HL-60/S4 treated with phorbol 12-myristate 13-acetate at 8.2 ng/mL for 4 days and 3 days (cell line): ENCODE data around the gene MYBPH.

Experiments
- in situ Hi-C: fragments of 300-500 bp; cut with MboI; formaldehyde crosslinking; loops from 2 replicates; pipeline ENCODE4 v1.15.0; 2022; ENCODE audit warnings: low sequenced_read_pairs

Gene MYBPH

GRCh38 chr1:203175237-203175826 lies at the start of gene MYBPH:
Gene MYBPH (minus strand): TSS chr1:203175826. CDS start chr1:203175755, 71 bp downstream.
- in situ Hi-C loops = no loop called here

GRCh38 chr1:203225071-203225470 lies 49.4 kb upstream of the MYBPH start:
- in situ Hi-C loops = loop anchor here (25.0 kb wide), 1 partner anchor 1087 kb away; no protein-coding TSS in a partner anchor

DNA sequence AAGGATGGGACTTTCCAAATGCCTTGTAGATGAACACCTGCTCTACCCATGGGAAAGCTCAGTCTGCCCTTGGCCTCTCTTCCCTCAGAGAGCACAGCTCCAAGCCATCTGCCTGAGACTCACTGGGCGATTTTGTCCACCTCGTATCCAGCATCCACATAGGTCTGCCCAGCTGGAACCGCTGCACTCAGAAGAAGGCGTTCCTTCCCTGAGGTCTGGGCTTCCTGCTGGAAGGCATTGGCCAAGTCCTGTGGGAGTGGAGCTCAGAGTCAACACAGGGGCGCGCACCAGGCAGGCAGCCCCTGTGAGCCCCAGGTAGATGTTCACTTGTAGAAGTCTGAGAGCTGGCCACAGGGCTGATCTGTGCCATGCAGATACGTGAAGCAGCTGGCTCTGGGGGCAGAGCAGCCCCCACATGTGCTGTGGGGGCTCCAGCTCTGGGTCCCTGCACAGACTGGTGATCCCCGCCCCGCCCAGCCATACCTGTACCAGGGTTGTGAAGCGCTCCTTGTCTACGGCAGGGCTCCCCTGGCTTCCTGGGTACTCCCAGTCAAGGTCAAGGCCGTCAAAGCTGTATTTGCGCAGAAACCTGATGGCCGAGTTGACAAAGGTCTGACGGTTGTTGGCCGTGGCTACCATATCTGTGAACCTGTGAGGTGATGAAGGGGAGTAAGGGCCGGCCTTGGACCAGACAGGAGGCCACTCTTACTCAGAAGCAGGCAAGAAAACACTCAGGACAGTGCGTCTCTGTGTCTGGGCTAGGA lies 47.6 kb upstream of the MYBPH start:
- in situ Hi-C loops = no loop called here

DNA sequence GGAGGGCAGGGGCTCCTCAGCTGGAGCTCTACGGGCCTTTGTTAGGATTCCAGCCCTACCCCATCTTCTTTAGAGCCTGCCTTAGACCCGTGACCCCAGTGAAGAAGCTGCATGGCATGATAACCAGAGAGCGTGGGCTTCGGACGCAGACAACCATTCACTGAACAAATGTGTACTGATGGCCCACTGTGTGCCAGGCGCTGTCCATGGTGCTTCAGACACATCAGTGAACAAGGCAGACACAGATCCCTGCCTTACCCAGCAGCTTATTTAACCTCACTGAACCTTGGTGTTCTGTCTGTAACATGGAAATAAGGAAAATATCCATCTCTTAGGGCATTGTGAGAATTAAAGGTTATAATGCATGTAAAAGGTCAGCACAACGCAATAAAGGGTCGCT lies 44.3 kb upstream of the MYBPH start:
- in situ Hi-C loops = loop anchor here (10.0 kb wide), 2 partner anchors 95 to 185 kb away; partner anchors contain the start of gene ADORA1

GRCh38 chr1:203219171-203219570 lies 43.5 kb upstream of the MYBPH start:
- in situ Hi-C loops = loop anchor here (10.0 kb wide), 2 partner anchors 94 to 184 kb away; partner anchors contain the start of gene ADORA1

DNA sequence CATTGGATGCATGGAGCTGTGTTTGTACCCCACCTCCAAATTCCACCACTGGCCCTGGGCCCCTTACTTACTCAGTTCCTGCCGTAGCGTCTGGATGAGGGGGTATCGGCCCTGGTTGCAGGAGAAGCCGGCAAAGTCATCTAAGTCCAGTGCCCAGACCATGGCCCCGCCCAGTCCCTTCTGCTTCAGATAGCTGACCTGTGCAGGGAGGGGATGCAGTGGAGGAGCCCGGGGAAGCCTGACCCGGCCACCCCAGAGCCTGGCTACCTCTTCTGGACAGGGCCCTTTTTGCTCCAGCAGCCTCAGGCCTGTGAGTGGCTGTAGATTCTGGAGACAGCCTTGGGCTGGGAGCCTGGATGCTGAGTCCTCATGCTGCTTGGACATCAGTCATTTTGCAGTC lies 42.0 kb upstream of the MYBPH start:
- in situ Hi-C loops = loop anchor here (10.0 kb wide), 2 partner anchors 93 to 183 kb away; partner anchors contain the start of gene ADORA1

- in situ Hi-C loops = loop anchor here (10.0 kb wide), 2 partner anchors 92 to 182 kb away; partner anchors contain the start of gene ADORA1
Observed at GRCh38 chr1:203217139-203217655, 41.6 kb upstream of the MYBPH start.

GRCh38 chr1:203216274-203217138 lies 40.9 kb upstream of the MYBPH start:
- in situ Hi-C loops = loop anchor here (10.0 kb wide), 2 partner anchors 92 to 182 kb away; partner anchors contain the start of gene ADORA1

GRCh38 chr1:203215573-203215972 lies 39.9 kb upstream of the MYBPH start:
- in situ Hi-C loops = loop anchor here (10.0 kb wide), 2 partner anchors 91 to 181 kb away; partner anchors contain the start of gene ADORA1

- in situ Hi-C loops = loop anchor here (10.0 kb wide), 2 partner anchors 90 to 180 kb away; partner anchors contain the start of gene ADORA1
Observed at GRCh38 chr1:203214871-203215270, 39.2 kb upstream of the MYBPH start.

- in situ Hi-C loops = loop anchor here (10.0 kb wide), 2 partner anchors 88 to 178 kb away; partner anchors contain the start of gene ADORA1
Observed at GRCh38 chr1:203213126-203213525, 37.5 kb upstream of the MYBPH start.

GRCh38 chr1:203211812-203212211 lies 36.2 kb upstream of the MYBPH start:
- in situ Hi-C loops = loop anchor here (10.0 kb wide), 2 partner anchors 87 to 177 kb away; partner anchors contain the start of gene ADORA1

DNA sequence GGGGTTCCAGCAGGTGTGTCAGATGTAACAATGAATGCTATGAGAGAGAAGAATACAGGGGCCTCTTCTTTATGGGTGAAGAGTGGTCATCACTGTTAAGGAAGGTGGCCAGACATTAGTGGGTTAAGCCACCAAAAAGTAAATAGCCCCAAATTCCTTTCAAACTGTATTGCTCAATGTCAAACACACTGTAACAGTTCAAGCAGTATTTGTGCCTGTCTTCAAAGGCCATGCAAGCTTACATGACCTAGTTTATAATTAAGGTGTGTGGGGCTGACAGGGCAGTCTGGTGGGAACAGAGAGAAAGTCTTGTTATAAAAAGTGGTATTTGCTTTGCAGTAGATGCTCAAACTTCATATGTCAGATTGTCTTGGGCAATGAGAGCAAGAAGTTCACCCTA lies 35.4 kb upstream of the MYBPH start:
- in situ Hi-C loops = loop anchor here (10.0 kb wide), 2 partner anchors 86 to 176 kb away; partner anchors contain the start of gene ADORA1

- in situ Hi-C loops = loop anchor here (10.0 kb wide), 2 partner anchors 86 to 176 kb away; partner anchors contain the start of gene ADORA1
Observed at GRCh38 chr1:203210350-203210749, 34.7 kb upstream of the MYBPH start.

DNA sequence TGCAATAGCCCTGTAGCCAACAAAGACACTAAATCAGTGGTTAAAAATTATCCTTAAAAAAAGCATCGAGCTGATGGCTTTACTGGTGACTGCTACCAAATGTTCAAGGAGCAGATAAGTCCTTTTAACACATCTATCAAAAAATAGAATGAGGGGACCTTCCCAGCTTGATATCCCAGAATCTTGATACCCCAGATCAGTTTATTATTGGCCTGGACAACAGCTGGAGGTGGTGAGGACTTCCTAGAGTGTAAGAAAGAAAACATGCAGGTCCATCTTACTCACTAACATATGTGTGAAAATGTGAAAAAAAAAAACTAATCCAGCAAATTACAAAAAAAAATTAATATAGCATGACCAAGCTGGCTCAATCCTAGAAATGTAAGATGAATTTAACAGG lies 32.6 kb upstream of the MYBPH start:
- in situ Hi-C loops = no loop called here

DNA sequence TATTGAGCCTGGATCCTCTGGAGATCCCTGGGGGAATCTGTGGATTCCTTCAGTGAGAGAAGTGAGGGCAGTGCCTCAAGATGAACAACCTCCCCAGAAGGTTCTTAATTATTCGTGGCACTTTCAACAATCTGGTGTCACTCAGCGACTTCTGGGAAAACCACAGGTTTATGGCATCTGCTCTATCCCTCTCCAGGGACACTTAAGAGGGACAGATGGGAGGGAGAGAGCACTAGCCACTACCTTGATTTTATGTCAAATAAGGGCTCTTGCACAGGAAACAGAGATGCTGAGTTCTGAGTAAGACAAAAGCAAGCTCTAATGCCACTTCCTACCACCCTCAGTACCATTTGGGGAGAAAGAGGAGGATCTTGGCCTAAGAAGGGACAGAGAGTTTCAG lies 32.1 kb upstream of the MYBPH start:
- in situ Hi-C loops = no loop called here

DNA sequence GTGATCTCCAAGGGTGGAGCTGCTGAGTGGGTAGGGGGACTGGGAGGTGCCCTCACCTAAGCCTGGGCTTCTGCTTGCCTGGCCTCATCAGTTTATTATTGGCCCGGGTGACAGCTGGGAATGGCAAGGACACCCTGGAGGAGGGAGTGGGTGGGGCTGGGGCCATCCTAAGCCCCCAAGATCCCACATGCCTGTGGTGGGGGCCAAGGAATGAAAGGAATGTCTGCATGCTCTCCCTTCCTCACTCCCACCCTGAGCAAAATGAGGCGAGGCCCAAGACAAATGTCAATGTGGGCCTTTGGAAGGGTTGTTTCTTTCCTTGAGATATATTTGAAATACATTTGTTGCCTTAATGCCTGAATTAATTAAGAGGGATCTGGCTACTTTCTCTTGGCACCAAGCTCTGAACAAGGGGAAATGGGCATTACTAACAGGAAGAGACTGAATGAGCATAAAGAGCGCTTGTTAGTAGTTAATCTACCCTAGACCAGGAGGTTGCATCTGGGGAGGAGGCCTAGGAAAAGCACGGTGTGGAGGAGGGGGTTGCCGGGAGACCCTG lies 30.6 kb upstream of the MYBPH start:
- in situ Hi-C loops = no loop called here

- in situ Hi-C loops = no loop called here
Observed at GRCh38 chr1:203204756-203205155, 29.1 kb upstream of the MYBPH start.

- in situ Hi-C loops = no loop called here
Observed at GRCh38 chr1:203202431-203203245, 27.0 kb upstream of the MYBPH start.
